Smooth muscle cell (in vitro differentiated cells): Measurements from ENCODE around the gene SURF1. TPM values are rescaled to one million over a fixed set of nuclear protein-coding genes. Genes with fewer than 3 reads are reported as not detected.

Experiments used
- DNase-seq: peaks from one replicate; lab custom pipeline; 2025; ENCODE audit not compliant: unreplicated experiment; lab: John Stamatoyannopoulos, UW
- H2AFZ ChIP-seq: fragments of 200-600 bp; sonication (generic); 2 replicates; pipeline ENCODE4 v1.6.0; 2016; ENCODE audit warnings: antibody characterized with exemption, low read depth, mild to moderate bottlenecking
- H3F3A ChIP-seq: fragments of 200-600 bp; sonication (generic); 2 replicates; pipeline ENCODE4 v1.6.0; 2017; ENCODE audit warnings: antibody characterized with exemption, low read depth
- H3K27ac ChIP-seq: fragments of 200-600 bp; sonication (generic); 2 replicates; pipeline ENCODE4 v1.5.1; 2016; ENCODE audit warnings: low read depth, mild to moderate bottlenecking
- H3K27me3 ChIP-seq: fragments of 200-600 bp; sonication (generic); 2 replicates; pipeline ENCODE4 v1.6.1; 2016; ENCODE audit warnings: low read depth, mild to moderate bottlenecking
- H3K36me3 ChIP-seq: fragments of 200-600 bp; sonication (generic); 2 replicates; pipeline ENCODE4 v1.5.1; 2016; ENCODE audit warnings: low read depth
- H3K4me1 ChIP-seq: fragments of 200-600 bp; sonication (generic); 2 replicates; pipeline ENCODE4 v1.5.1; 2016; ENCODE audit warnings: low read depth
- H3K4me2 ChIP-seq: fragments of 200-600 bp; sonication (generic); 2 replicates; pipeline ENCODE4 v1.6.0; 2016; ENCODE audit warnings: mild to moderate bottlenecking
- H3K4me3 ChIP-seq: fragments of 200-600 bp; sonication (generic); 2 replicates; pipeline ENCODE4 v1.5.1; 2016; ENCODE audit warnings: mild to moderate bottlenecking
- H3K79me2 ChIP-seq: fragments of 200-600 bp; sonication (generic); 2 replicates; pipeline ENCODE4 v1.6.0; 2016; ENCODE audit warnings: low read depth, mild to moderate bottlenecking
- H3K9ac ChIP-seq: fragments of 200-600 bp; sonication (generic); 2 replicates; pipeline ENCODE4 v1.6.0; 2016; ENCODE audit warnings: low read depth
- H3K9me3 ChIP-seq: fragments of 200-600 bp; sonication (generic); replicated peaks from 2 replicates; pipeline ENCODE4 v1.5.1; 2016; ENCODE audit warnings: low read depth
- H4K20me1 ChIP-seq: fragments of 200-600 bp; sonication (generic); 2 replicates; pipeline ENCODE4 v1.6.0; 2016; ENCODE audit warnings: low read depth
- WGBS: methylation state at CpG from one replicate; pipeline ENCODE4 v1.1.7; 2016; ENCODE audit warnings: low lambda C conversion rate; 5-methylcytosine and 5-hydroxymethylcytosine counted together
- polyA plus RNA-seq: library from polyadenylated mRNA; unstranded; fragments of >200 nt; fragmentation: Nextera tagmentation; extraction: Ambion mirVana; gene quantifications from 2 replicates; pipeline ENCODE4 v1.2.1, GENCODE V29; 2016
- total RNA-seq: library from RNA; depleted of rRNA; stranded (reverse); fragments of >200 nt; gene quantifications from 2 replicates; pipeline ENCODE4 v1.2.3, GENCODE V29; 2014
- TF ChIP-seq, protein P1 (sequence below): fragments of 200-600 bp; sonication (generic); IDR thresholded peaks from 2 replicates; pipeline ENCODE4 v1.5.1; 2017; ENCODE audit warnings: borderline replicate concordance, mild to moderate bottlenecking, antibody characterized with exemption; ENCODE audit not compliant: insufficient read depth, poor library complexity, severe bottlenecking

Gene SURF1
- total and polyA plus RNA-seq, 2 experiments from 2014 or later: 33.5 to 60.7 TPM

DNA sequence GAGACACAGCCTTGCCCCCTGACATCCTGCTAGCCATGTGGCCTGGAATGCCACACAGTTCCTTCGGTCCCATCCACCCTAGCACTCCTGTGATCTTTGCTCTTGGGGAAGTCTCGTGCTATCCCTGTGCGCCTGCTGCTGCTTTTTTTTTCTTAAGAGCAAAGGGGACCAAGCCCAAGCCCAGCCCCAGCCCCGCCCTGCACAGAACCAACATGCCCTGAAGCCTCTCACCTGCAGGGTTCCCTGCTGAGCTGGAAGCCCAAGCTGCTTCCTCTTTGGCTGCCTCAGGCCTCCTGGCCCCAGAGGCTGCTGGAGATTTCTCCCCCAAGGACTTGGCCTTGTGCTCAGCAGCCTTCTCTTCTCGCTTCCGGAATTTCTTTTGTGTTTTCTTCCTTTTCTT is 22.1 kb downstream of the SURF1 start:
- WGBS: over 99% methylated on average over 6 of the region's 6 CpGs
- Histone ChIP-seq H3K4me2 (peak overlapping the region; percentile 99), H3K9me3 (no peaks in the 10 kb centered on the region), H3K27me3 (no peaks in the 10 kb centered on the region), H2AFZ (no peak overlapping the region), H3K27ac (no peak overlapping the region), H3K4me3 (peak overlapping the region; percentile 98), H3K4me1 (peaks cover 7% of the 10 kb centered on the region), H3K9ac (no peak overlapping the region), H4K20me1 (peaks cover 16% of the 10 kb centered on the region), H3K36me3 (no peaks in the 10 kb centered on the region), H3F3A (peaks cover 7% of the 10 kb centered on the region), H3K79me2 (peaks cover 21% of the 10 kb centered on the region)
- no peak for DNase-seq
- TF ChIP-seq, protein P1, sequence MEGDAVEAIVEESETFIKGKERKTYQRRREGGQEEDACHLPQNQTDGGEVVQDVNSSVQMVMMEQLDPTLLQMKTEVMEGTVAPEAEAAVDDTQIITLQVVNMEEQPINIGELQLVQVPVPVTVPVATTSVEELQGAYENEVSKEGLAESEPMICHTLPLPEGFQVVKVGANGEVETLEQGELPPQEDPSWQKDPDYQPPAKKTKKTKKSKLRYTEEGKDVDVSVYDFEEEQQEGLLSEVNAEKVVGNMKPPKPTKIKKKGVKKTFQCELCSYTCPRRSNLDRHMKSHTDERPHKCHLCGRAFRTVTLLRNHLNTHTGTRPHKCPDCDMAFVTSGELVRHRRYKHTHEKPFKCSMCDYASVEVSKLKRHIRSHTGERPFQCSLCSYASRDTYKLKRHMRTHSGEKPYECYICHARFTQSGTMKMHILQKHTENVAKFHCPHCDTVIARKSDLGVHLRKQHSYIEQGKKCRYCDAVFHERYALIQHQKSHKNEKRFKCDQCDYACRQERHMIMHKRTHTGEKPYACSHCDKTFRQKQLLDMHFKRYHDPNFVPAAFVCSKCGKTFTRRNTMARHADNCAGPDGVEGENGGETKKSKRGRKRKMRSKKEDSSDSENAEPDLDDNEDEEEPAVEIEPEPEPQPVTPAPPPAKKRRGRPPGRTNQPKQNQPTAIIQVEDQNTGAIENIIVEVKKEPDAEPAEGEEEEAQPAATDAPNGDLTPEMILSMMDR: no peak

DNA sequence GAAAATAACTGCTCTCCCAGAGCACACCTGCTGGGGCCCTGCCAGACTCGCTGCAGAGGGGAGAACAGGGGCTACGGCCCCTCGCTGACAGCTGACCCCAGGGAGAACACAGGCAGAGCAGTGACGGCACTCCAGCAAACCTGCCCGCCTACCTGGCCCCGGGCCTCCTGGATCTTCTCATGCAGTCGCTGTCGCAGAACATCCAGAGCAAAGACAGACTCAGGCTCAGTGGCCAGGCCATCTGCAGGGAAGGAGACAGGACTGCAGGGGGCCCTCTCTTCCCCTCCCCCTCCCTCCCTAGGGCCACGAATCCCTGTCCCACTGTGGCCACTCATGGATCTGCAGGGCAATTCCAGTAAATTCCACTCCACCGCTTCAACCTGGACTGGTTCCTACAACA is 22.7 kb downstream of the SURF1 start:
- no peaks in the 10 kb centered on the region for H3K27me3 ChIP-seq
- H3K36me3 ChIP-seq: no peaks in the 10 kb centered on the region
- peaks cover 21% of the 10 kb centered on the region for H3K79me2 ChIP-seq
- H3K4me2 ChIP-seq: no peak overlapping the region
- H3F3A ChIP-seq: peaks cover 7% of the 10 kb centered on the region
- TF ChIP-seq, protein P1: no peak
- 96% methylated on average over 10 of the region's 10 CpGs for WGBS
- DNase-seq: no peak
- H3K4me1 ChIP-seq: peaks cover 7% of the 10 kb centered on the region
- no peak overlapping the region for H2AFZ ChIP-seq
- H3K9ac ChIP-seq: no peak overlapping the region
- no peak overlapping the region for H3K27ac ChIP-seq
- H3K9me3 ChIP-seq: no peaks in the 10 kb centered on the region
- H4K20me1 ChIP-seq: peaks cover 16% of the 10 kb centered on the region
- H3K4me3 ChIP-seq: no peak overlapping the region

DNA sequence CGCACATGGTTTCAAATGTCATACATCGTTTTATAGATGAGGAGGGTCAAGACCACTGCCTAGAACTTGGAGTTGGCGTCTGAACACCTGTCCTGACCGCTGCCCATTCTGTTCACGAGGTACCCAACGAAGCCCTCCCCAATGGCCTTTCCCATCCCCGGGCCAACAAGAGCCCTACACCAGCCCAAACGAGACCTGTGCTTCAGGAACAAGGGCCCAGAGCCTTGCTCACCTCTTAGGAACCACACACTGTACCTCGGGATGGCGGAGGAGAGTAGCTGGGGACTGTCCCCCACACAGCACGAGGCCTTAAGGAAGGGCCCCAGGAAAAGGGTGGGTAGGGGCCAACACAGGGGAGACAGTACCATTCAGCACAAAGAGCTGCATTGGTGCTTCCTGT is 23.3 kb downstream of the SURF1 start:
- Histone ChIP-seq H3K4me3 (no peak overlapping the region), H2AFZ (no peak overlapping the region), H3K9me3 (no peaks in the 10 kb centered on the region), H3K36me3 (no peaks in the 10 kb centered on the region), H3K27ac (no peak overlapping the region), H3K27me3 (no peaks in the 10 kb centered on the region), H4K20me1 (peaks cover 16% of the 10 kb centered on the region), H3K4me1 (peaks cover 7% of the 10 kb centered on the region), H3K79me2 (peaks cover 21% of the 10 kb centered on the region), H3K9ac (no peak overlapping the region), H3F3A (peaks cover 7% of the 10 kb centered on the region), H3K4me2 (no peak overlapping the region)
- TF ChIP-seq, protein P1: no peak
- DNase-seq: no peak
- 96% methylated on average over 11 of the region's 11 CpGs for WGBS

DNA sequence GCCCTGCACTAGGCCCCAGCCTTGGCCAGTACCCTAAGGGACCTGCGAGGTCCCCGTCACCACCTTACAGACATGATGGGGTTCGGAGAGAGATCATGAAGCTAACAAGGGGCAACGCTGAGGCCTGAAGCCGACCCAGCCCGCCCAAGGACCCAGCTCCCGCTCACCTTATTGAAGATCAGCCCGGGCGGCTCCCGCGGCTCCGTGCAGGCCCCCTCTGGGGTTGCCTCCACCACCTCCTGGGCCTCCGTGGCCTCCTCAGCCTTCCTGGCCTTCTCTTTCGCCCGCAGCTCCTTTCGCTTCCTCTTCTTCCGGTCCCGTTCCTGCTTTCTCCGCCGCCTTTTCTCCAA is 23.9 kb downstream of the SURF1 start:
- Histone ChIP-seq H3K4me1 (peaks cover 7% of the 10 kb centered on the region), H3K79me2 (peaks cover 21% of the 10 kb centered on the region), H3K9me3 (no peaks in the 10 kb centered on the region), H2AFZ (no peak overlapping the region), H3K4me3 (no peak overlapping the region), H3K27me3 (no peaks in the 10 kb centered on the region), H3K4me2 (no peak overlapping the region), H3K27ac (no peak overlapping the region), H3K36me3 (no peaks in the 10 kb centered on the region), H3K9ac (no peak overlapping the region), H4K20me1 (peaks cover 16% of the 10 kb centered on the region), H3F3A (peaks cover 7% of the 10 kb centered on the region)
- no peak for DNase-seq
- 91% methylated on average over 14 of the region's 20 CpGs for WGBS
- TF ChIP-seq, protein P1: no peak
